ENCODE measurements around the gene CSDE1. TPM values are rescaled to one million over a fixed set of nuclear protein-coding genes. Genes with fewer than 3 reads are reported as not detected.

CSDE1 gene
- polyA plus RNA-seq, 1 experiment: 188 TPM

- ChIA-PET POLR2A (no interaction called here), CTCF (interaction anchor here (1.0 kb wide), 1 partner anchor 24 kb away, joined by 3 read pairs; the partner anchor contains the start of gene DENND2C)
- peaks cover 2% of the 10 kb centered on the region for H3K27me3 ChIP-seq (ENCODE audit: control insufficient read depth, insufficient read depth, low read length)
- H3K36me3 ChIP-seq (ENCODE audit: control insufficient read depth, insufficient read depth, low read length): no peaks in the 10 kb centered on the region
- DNase-seq (ENCODE audit: low read depth): no peak
- H3K4me3 ChIP-seq (ENCODE audit: low read depth, low read length): no peak overlapping the region
- TF ChIP-seq CTCF (IDR thresholded peaks at IDR 0.05; ENCODE audit: insufficient read depth, low read depth, low read length): no peak
These were observed 63.1 kb downstream of the CSDE1 start for GRCh38 chr1:114694540-114695310.

- Histone ChIP-seq H3K4me3 (ENCODE audit: low read depth, low read length) (no peak overlapping the region), H3K36me3 (ENCODE audit: control insufficient read depth, insufficient read depth, low read length) (no peaks in the 10 kb centered on the region), H3K27me3 (ENCODE audit: control insufficient read depth, insufficient read depth, low read length) (peaks cover 2% of the 10 kb centered on the region)
- no peak for DNase-seq (ENCODE audit: low read depth)
- TF ChIP-seq CTCF (IDR thresholded peaks at IDR 0.05; ENCODE audit: insufficient read depth, low read depth, low read length): no peak
- ChIA-PET CTCF (interaction anchor here (0.7 to 1.3 kb wide), 3 partner anchors 8 to 26 kb away, joined by 3 read pairs; no protein-coding TSS in a partner anchor), POLR2A (no interaction called here)
These were observed 64.8 kb downstream of the CSDE1 start for GRCh38 chr1:114692947-114693346.

DNA sequence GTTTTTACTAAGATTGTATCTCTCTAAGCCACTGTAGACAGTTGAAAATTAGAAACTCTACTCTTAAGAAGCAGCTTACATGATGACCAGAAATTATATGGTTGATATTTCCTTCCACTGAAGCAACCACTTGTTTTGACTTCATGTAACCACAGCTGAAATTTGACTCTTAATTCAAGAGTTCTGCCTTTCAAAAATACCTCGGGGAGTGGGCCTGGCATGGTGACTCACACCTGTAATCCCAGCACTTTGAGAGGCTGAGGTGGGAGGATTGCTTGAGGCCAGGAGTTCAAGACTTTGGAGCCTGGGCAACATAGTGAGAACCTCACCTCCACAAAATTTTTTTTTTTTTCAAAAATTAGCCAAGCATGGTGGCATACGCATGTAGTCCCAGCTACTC lies 66.7 kb downstream of the CSDE1 start:
- POLR2A ChIA-PET: no interaction called here
- H3K27me3 ChIP-seq (ENCODE audit: control insufficient read depth, insufficient read depth, low read length): 0 out of 2 replicates have a peak, but pooled peaks cover 2% of the 10 kb centered on the region
- CTCF ChIA-PET: interaction anchor here (0.8 kb wide), 1 partner anchor 21 kb away, joined by 4 read pairs; the partner anchor contains the start of gene DENND2C
- H3K4me3 ChIP-seq (ENCODE audit: low read depth, low read length): no peak overlapping the region
- no peaks in the 10 kb centered on the region for H3K36me3 ChIP-seq (ENCODE audit: control insufficient read depth, insufficient read depth, low read length)
- no peak for DNase-seq (ENCODE audit: low read depth)
- TF ChIP-seq CTCF (IDR thresholded peaks at IDR 0.05; ENCODE audit: insufficient read depth, low read depth, low read length): no peak

- Histone ChIP-seq H3K4me3 (ENCODE audit: low read depth, low read length) (no peak overlapping the region), H3K27me3 (ENCODE audit: control insufficient read depth, insufficient read depth, low read length) (0 out of 2 replicates have a peak, but pooled peaks cover 2% of the 10 kb centered on the region), H3K36me3 (ENCODE audit: control insufficient read depth, insufficient read depth, low read length) (no peaks in the 10 kb centered on the region)
- ChIA-PET CTCF (no interaction called here), POLR2A (no interaction called here)
- DNase-seq (ENCODE audit: low read depth): no peak
- no peak for TF ChIP-seq CTCF (IDR thresholded peaks at IDR 0.05; ENCODE audit: insufficient read depth, low read depth, low read length)
These were observed 67.6 kb downstream of the CSDE1 start for GRCh38 chr1:114690148-114690547.

- H3K4me3 ChIP-seq (ENCODE audit: low read depth, low read length): no peak overlapping the region
- H3K27me3 ChIP-seq (ENCODE audit: control insufficient read depth, insufficient read depth, low read length): 0 out of 2 replicates have a peak, but pooled peaks cover 2% of the 10 kb centered on the region
- no peak for TF ChIP-seq CTCF (IDR thresholded peaks at IDR 0.05; ENCODE audit: insufficient read depth, low read depth, low read length)
- ChIA-PET CTCF (no interaction called here), POLR2A (no interaction called here)
- H3K36me3 ChIP-seq (ENCODE audit: control insufficient read depth, insufficient read depth, low read length): no peaks in the 10 kb centered on the region
- DNase-seq (ENCODE audit: low read depth): no peak
These were observed 69.3 kb downstream of the CSDE1 start for GRCh38 chr1:114688526-114688925.

Data from BJ (cell line).